ENCODE data around the gene C10orf95.

Gene C10orf95

GRCh38 chr10:102429468-102429867 is 21.9 kb downstream of the C10orf95 start:
- Histone ChIP-seq H3K9me3 (ENCODE audit: control insufficient read depth, low read length) (no peaks in the 10 kb centered on the region), H3K36me3 (ENCODE audit: control insufficient read depth, insufficient read depth, low read length) (no peaks in the 10 kb centered on the region), H3K4me1 (ENCODE audit: control insufficient read depth, insufficient read depth, low read length) (peaks cover 6% of the 10 kb centered on the region), H3K27me3 (ENCODE audit: control insufficient read depth, insufficient read depth, low read length) (peaks cover 6% of the 10 kb centered on the region), H3K9ac (ENCODE audit: low read length) (no peak overlapping the region), H3K4me3 (ENCODE audit: low read length) (no peak overlapping the region)

- Histone ChIP-seq H3K36me3 (ENCODE audit: control insufficient read depth, insufficient read depth, low read length) (no peaks in the 10 kb centered on the region), H3K9me3 (ENCODE audit: control insufficient read depth, low read length) (no peaks in the 10 kb centered on the region), H3K27me3 (ENCODE audit: control insufficient read depth, insufficient read depth, low read length) (no peaks in the 10 kb centered on the region), H3K9ac (ENCODE audit: low read length) (no peak overlapping the region), H3K4me3 (ENCODE audit: low read length) (no peak overlapping the region), H3K4me1 (ENCODE audit: control insufficient read depth, insufficient read depth, low read length) (peaks cover 22% of the 10 kb centered on the region)
Observed at GRCh38 chr10:102426803-102427287, 24.5 kb downstream of the C10orf95 start.

GRCh38 chr10:102425444-102425843 is 25.9 kb downstream of the C10orf95 start:
- no peaks in the 10 kb centered on the region for H3K36me3 ChIP-seq (ENCODE audit: control insufficient read depth, insufficient read depth, low read length)
- H3K27me3 ChIP-seq (ENCODE audit: control insufficient read depth, insufficient read depth, low read length), result no peaks in the 10 kb centered on the region
- H3K4me1 ChIP-seq (ENCODE audit: control insufficient read depth, insufficient read depth, low read length), result peaks cover 18% of the 10 kb centered on the region
- H3K4me3 ChIP-seq (ENCODE audit: low read length), result no peak overlapping the region
- H3K9me3 ChIP-seq (ENCODE audit: control insufficient read depth, low read length), result no peaks in the 10 kb centered on the region
- H3K9ac ChIP-seq (ENCODE audit: low read length), result no peak overlapping the region

GRCh38 chr10:102424916-102425315 is 26.4 kb downstream of the C10orf95 start:
- Histone ChIP-seq H3K36me3 (ENCODE audit: control insufficient read depth, insufficient read depth, low read length) (no peaks in the 10 kb centered on the region), H3K9ac (ENCODE audit: low read length) (no peak overlapping the region), H3K4me1 (ENCODE audit: control insufficient read depth, insufficient read depth, low read length) (peaks cover 22% of the 10 kb centered on the region), H3K27me3 (ENCODE audit: control insufficient read depth, insufficient read depth, low read length) (no peaks in the 10 kb centered on the region), H3K9me3 (ENCODE audit: control insufficient read depth, low read length) (no peaks in the 10 kb centered on the region), H3K4me3 (ENCODE audit: low read length) (no peak overlapping the region)

GRCh38 chr10:102424145-102424544 is 27.2 kb downstream of the C10orf95 start:
- no peaks in the 10 kb centered on the region for H3K9me3 ChIP-seq (ENCODE audit: control insufficient read depth, low read length)
- H3K36me3 ChIP-seq (ENCODE audit: control insufficient read depth, insufficient read depth, low read length), result no peaks in the 10 kb centered on the region
- peaks cover 30% of the 10 kb centered on the region for H3K4me1 ChIP-seq (ENCODE audit: control insufficient read depth, insufficient read depth, low read length)
- H3K4me3 ChIP-seq (ENCODE audit: low read length), result no peak overlapping the region
- no peak overlapping the region for H3K9ac ChIP-seq (ENCODE audit: low read length)
- peaks cover under 1% of the 10 kb centered on the region for H3K27me3 ChIP-seq (ENCODE audit: control insufficient read depth, insufficient read depth, low read length)

GRCh38 chr10:102423372-102423968 is 27.9 kb downstream of the C10orf95 start:
- Histone ChIP-seq H3K27me3 (ENCODE audit: control insufficient read depth, insufficient read depth, low read length) (peaks cover 5% of the 10 kb centered on the region), H3K4me1 (ENCODE audit: control insufficient read depth, insufficient read depth, low read length) (peaks cover 33% of the 10 kb centered on the region), H3K9ac (ENCODE audit: low read length) (peak overlapping the region; percentile 80), H3K4me3 (ENCODE audit: low read length) (peak overlapping the region; percentile 70), H3K9me3 (ENCODE audit: control insufficient read depth, low read length) (no peaks in the 10 kb centered on the region), H3K36me3 (ENCODE audit: control insufficient read depth, insufficient read depth, low read length) (no peaks in the 10 kb centered on the region)

- no peaks in the 10 kb centered on the region for H3K36me3 ChIP-seq (ENCODE audit: control insufficient read depth, insufficient read depth, low read length)
- H3K4me3 ChIP-seq (ENCODE audit: low read length), result peak overlapping the region; percentile 70
- H3K4me1 ChIP-seq (ENCODE audit: control insufficient read depth, insufficient read depth, low read length), result peaks cover 33% of the 10 kb centered on the region
- peaks cover 11% of the 10 kb centered on the region for H3K27me3 ChIP-seq (ENCODE audit: control insufficient read depth, insufficient read depth, low read length)
- H3K9ac ChIP-seq (ENCODE audit: low read length), result peak overlapping the region; percentile 80
- no peaks in the 10 kb centered on the region for H3K9me3 ChIP-seq (ENCODE audit: control insufficient read depth, low read length)
Observed at GRCh38 chr10:102422545-102423129, 28.7 kb downstream of the C10orf95 start.

GRCh38 chr10:102421757-102422512 is 29.4 kb downstream of the C10orf95 start:
- Histone ChIP-seq H3K9me3 (ENCODE audit: control insufficient read depth, low read length) (no peaks in the 10 kb centered on the region), H3K4me3 (ENCODE audit: low read length) (peak overlapping the region; percentile 70), H3K4me1 (ENCODE audit: control insufficient read depth, insufficient read depth, low read length) (peaks cover 33% of the 10 kb centered on the region), H3K9ac (ENCODE audit: low read length) (peak overlapping the region; percentile 80), H3K36me3 (ENCODE audit: control insufficient read depth, insufficient read depth, low read length) (no peaks in the 10 kb centered on the region), H3K27me3 (ENCODE audit: control insufficient read depth, insufficient read depth, low read length) (peaks cover 16% of the 10 kb centered on the region)

- Histone ChIP-seq H3K27me3 (ENCODE audit: control insufficient read depth, insufficient read depth, low read length) (peaks cover 21% of the 10 kb centered on the region), H3K4me3 (ENCODE audit: low read length) (peak overlapping the region; percentile 70), H3K36me3 (ENCODE audit: control insufficient read depth, insufficient read depth, low read length) (no peaks in the 10 kb centered on the region), H3K9ac (ENCODE audit: low read length) (peak overlapping the region; percentile 80), H3K4me1 (ENCODE audit: control insufficient read depth, insufficient read depth, low read length) (peaks cover 33% of the 10 kb centered on the region), H3K9me3 (ENCODE audit: control insufficient read depth, low read length) (no peaks in the 10 kb centered on the region)
Observed at GRCh38 chr10:102421507-102421756, 29.9 kb downstream of the C10orf95 start.

GRCh38 chr10:102420714-102421506 is 30.4 kb downstream of the C10orf95 start, which contains the start of gene FBXL15:
FBXL15 (plus strand) TSS chr10:102420836; CDS start chr10:102421130, 294 bp downstream.
- Histone ChIP-seq H3K9me3 (ENCODE audit: control insufficient read depth, low read length) (no peaks in the 10 kb centered on the region), H3K27me3 (ENCODE audit: control insufficient read depth, insufficient read depth, low read length) (peaks cover 22% of the 10 kb centered on the region), H3K36me3 (ENCODE audit: control insufficient read depth, insufficient read depth, low read length) (no peaks in the 10 kb centered on the region), H3K4me1 (ENCODE audit: control insufficient read depth, insufficient read depth, low read length) (peaks cover 33% of the 10 kb centered on the region), H3K4me3 (ENCODE audit: low read length) (peak within 1 kb of the TSS; percentile 70), H3K9ac (ENCODE audit: low read length) (peak within 1 kb of the TSS; percentile 80)

GRCh38 chr10:102420181-102420713 is 31.1 kb downstream of the C10orf95 start:
- peaks cover 33% of the 10 kb centered on the region for H3K4me1 ChIP-seq (ENCODE audit: control insufficient read depth, insufficient read depth, low read length)
- H3K9ac ChIP-seq (ENCODE audit: low read length), result peak overlapping the region; percentile 80
- no peaks in the 10 kb centered on the region for H3K36me3 ChIP-seq (ENCODE audit: control insufficient read depth, insufficient read depth, low read length)
- H3K9me3 ChIP-seq (ENCODE audit: control insufficient read depth, low read length), result no peaks in the 10 kb centered on the region
- peaks cover 22% of the 10 kb centered on the region for H3K27me3 ChIP-seq (ENCODE audit: control insufficient read depth, insufficient read depth, low read length)
- H3K4me3 ChIP-seq (ENCODE audit: low read length), result peak overlapping the region; percentile 70

All from mucosa of stomach (tissue), 1 donor.